Cerebellar cortex (tissue), 1 donor: ENCODE data around the gene TMEM178B.
"Not testable (repeated sequence)": the region's sequence is repeated elsewhere in the genome, so short reads cannot be mapped to it uniquely, and the experiment has no call there.

ENCODE experiments used
- DNase-seq: peaks from one replicate; pipeline ENCODE4 v3.0.0-alpha.2; 2015; ENCODE audit warnings: low spot score

Gene TMEM178B

GRCh38 chr7:141358386-141358785, 284.5 kb downstream of the TMEM178B start:
- DNase-seq, result no peak

DNA sequence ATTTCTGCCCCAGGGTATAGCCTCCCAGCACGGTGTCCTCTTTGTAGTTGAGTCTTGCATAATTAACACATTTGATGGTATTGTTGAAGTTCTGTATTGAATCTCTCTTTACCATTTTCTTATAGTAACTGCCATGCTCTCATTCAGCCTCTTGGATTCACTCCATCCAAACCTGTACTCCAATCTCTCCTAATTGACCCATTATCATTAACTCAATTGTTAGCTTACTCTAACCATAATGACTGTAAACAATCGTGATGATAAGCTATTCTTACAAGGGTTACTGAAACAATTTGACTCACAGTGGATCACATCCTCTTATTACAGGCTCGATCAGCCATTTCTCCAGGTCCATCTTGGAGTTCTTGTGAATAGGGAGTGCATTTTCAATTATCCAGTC, 285.4 kb downstream of the TMEM178B start:
- no peak for DNase-seq

GRCh38 chr7:141359740-141360415, 286.0 kb downstream of the TMEM178B start:
- DNase-seq, result no peak

GRCh38 chr7:141360416-141360760, 286.5 kb downstream of the TMEM178B start:
- no peak for DNase-seq

- DNase-seq, result no peak
These were observed 286.9 kb downstream of the TMEM178B start for GRCh38 chr7:141360803-141361202.

GRCh38 chr7:141361479-141361878, 287.6 kb downstream of the TMEM178B start:
- no peak for DNase-seq

DNA sequence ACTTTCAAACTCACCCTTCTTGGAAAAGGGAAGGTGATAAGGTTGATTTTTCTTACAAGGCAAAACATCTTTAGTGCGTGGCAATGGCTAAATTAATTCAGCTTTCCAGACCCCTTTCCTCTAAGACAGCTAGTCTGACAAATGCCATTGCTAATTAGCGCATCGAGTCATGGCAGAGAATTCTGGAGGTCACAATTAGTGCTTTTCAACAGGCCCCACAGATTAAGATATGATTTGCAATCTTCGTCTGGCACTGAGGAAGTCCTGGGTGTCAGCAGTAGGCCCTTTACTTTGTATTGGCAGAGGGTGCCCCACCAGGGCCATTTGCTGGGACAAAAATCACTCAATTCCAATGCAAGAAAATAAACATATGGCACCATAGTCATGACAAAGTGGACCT, 288.1 kb downstream of the TMEM178B start:
- DNase-seq, result no peak

DNA sequence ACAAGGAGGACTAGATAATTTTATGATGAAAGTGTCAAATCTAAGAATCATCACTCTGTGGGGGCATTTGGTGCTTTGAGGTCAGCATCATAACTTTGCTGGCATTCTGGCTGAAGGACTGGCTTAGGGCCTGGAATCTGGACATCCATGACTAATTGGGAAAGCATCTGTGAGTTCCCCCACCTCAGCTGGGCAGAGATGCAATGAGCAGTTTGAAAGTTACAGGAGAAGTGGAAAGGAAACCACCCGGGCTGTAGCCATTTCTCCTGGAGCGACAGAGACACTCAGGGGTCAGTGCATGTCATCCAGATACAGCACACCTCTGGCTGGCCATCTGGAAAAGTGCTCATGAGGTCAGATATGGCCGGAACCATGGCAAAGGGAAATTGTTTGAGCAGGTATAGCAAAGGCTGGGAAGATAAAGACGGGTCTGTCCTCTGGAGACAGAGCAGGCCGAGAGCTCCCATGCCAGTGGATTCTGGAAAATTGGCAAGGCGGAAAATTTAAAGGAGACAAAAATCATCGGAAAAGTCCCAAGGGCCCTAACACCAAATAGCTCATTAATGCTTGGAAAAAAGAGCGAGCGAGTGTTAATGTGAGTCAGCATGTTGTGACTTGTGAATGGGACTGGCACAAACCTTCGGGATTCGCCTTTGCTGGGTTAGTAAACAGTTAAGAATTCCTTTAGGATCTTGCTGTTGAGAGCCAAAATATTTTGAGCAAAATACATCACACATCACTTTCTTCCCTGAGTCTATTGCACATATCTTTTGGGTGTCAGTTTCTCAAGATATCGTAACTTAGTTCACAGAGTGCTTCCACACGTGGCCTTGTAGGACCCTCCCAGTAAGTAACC, 288.9 kb downstream of the TMEM178B start:
- DNase-seq, result no peak

DNA sequence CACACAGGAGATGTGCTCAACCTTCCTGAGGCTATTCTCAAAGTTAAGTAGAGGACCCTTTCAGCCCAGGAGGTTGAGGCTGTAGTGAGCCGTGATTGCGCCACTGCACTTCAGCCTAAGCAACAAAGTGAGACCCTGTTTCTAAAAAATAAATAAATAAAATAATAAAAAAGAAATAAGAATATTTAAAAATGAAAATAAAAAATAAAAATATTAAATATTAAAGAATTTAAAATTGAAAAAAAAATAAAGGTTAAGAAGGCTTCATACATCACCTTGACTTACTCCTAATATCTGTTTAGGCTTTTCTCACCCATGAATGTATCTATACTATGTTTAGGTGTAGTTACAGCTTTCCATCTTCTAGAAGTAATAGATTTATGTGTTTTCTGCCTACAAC, 289.9 kb downstream of the TMEM178B start:
- no peak for DNase-seq

- DNase-seq, result no peak
These were observed 292.3 kb downstream of the TMEM178B start for GRCh38 chr7:141366091-141366621.

DNA sequence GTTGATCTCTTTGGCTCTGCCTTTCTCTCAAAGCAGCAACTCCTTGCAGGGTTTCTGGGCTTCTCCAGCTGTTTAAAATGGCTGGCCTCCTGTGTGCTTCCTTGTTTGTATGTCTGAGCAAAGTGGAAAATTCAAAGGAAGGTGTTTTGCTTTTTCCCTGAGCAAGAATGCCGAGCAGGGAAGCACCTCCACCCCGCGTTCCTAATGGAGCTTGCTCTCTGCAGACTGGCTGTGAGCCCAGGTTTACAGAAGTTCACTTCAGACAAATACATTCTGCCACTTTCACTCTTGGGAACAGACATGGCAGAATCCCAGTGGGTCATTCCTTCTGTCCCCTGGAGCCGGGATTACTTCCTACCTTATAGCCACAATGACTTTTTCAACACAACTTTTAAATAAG, 295.6 kb downstream of the TMEM178B start:
- DNase-seq, result peak; percentile 22

GRCh38 chr7:141370178-141370577, 296.3 kb downstream of the TMEM178B start:
- DNase-seq, result no peak

GRCh38 chr7:141370650-141371049, 296.8 kb downstream of the TMEM178B start:
- no peak for DNase-seq

- DNase-seq, result no peak
These were observed 300.6 kb downstream of the TMEM178B start for GRCh38 chr7:141374425-141374824.

GRCh38 chr7:141375442-141375841, 301.6 kb downstream of the TMEM178B start:
- no peak for DNase-seq

DNA sequence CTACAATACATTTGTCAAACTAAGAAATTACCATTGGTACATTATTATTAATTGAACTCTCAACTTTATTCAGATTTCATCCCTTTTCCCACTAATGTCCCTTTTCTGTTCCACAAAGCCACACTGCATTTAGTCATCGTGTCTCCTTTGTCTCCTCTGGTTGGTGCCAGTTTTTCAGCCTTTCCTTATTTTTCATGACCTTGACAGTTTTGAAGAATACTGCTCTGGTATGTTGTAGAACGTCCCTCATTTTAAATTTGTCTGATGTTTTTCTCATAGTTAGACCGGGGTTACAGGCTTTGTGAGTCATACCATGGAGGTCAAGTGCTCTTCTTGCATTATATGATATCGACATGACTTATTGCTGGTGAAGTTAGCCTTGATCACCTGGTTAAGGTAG, 304.0 kb downstream of the TMEM178B start:
- no peak for DNase-seq

DNA sequence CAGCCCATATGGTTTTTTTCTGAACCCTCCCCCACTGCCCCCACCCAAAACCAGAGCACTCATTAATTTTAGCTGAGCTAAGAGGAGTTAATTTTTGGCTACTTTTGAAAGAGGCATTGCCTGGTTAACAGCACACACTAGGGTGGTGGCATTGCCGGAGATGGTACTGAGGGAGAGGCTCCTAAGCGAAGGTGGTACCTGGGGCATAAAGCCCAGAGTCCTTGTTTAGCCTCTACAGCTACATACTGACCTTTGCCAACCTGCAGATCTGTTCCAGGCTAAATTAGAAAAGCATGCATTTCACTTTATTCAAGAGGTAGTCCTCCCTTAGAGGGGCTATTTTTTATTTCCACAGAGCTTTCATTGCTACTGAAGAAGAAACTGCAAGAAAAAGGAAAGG, 304.5 kb downstream of the TMEM178B start:
- DNase-seq, result no peak

GRCh38 chr7:141381794-141382427, 308.0 kb downstream of the TMEM178B start:
- no peak for DNase-seq

DNA sequence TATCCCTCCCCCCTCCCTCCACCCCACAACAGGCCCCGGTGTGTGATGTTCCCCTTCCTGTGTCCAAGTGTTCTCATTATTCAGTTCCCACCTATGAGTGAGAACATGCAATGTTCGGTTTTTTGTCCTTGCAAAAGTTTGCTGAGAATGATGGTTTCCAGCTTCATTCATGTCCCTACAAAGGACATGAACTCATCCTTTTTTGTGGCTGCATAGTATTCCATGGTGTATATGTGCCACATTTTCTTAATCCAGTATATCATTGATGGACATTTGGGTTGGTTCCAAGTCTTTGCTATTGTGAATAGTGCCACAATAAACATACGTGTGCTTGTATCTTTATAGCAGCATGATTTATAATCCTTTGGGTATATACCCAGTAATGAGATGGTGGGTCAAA, 309.5 kb downstream of the TMEM178B start:
- not testable (repeated sequence) for DNase-seq

DNA sequence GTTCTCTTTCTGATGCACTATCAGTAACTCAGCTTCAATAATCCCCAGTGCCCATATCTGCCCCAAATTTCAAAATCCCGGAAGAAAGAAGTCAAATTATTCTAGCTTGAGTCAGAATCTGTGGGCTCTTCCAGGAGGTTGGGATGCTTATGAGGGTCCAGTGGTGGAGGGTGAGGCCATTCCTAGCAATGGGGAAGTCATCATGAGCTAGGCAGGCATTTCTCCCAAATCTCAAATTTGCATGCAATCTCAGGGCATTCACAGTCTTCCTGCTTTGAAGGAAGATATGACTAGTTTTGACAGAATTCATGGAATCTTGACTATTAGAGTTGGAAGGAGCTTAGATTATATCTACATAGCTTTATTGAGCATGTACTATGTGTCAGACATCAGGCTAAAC, 313.0 kb downstream of the TMEM178B start:
- DNase-seq, result no peak

DNA sequence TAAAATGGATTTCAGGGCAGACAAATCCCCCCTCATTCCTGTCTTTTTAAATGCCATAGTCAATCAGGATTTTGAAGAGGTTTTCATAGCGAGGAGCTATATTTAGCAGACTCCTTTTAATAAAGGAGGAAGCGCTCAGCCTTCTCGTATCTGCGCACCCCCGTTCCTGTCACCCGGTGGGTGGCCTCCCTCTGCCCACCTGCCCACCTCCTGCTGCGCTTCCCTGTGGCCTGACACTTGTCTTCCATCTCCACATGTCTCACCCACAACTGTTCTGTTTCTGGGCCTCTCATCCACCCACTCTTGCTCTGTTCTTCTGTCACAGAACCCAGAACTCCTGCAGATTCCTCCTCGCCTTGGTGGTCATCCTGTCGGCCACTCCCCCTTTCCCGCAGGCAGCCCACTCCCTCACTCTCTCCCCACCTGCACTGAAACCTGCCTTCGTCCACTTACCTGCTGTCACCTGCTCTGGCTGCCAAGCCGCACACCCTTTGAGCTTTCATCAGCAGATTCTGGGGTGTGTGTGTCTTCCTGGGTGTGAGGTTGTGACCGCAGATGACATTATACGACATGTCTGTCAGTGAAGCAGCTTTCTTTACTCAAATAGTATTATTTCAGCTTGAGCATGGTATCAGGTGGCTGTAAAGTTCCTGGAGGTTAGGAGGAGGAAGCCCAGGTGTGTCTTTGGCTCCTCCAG, 313.8 kb downstream of the TMEM178B start:
- no peak for DNase-seq

DNA sequence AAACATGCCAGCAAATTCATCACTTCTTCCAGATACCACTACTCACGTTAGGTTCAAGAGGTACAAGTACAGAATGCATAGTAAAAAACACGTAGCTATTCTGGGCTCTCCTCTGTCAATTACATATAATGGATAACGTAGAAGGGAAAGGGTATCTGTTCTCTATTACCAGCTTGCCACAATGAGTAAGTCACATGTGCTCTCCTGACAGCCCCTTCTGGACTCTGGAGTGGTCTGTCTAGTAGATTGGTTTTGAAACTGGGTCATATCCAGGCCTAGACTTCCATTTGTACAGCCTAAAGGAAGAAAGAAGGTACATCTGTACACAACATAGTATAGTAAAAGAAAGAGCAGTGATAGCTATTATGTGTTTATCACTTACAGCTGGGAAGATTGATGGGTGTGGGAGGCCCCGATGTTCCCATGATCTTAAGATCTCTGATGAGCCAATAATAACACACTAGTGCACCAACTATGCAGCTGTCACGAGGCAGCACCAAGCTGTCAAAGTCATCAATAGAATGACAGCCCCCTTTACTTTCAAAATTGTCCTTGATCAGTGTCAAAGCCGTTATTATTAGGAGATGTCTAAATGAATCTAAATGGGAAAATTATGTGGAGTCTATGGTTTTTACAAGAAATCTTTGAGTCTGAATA, 315.4 kb downstream of the TMEM178B start:
- no peak for DNase-seq
